HFFc6 (cell line): ENCODE measurements around the gene SEZ6L. TPM values are rescaled to one million over a fixed set of nuclear protein-coding genes. Genes with fewer than 3 reads are reported as not detected.

ENCODE experiments used
- DNase-seq: peaks from one replicate; pipeline ENCODE4 v3.0.0-alpha.2; 2018
- H3K27ac Mint-ChIP-seq: 2 replicates; pipeline ENCODE4 v1.8.0; 2020; ENCODE audit warnings: mild to moderate bottlenecking, mixed read lengths
- H3K27me3 Mint-ChIP-seq: 2 replicates; pipeline ENCODE4 v1.8.0; 2021; ENCODE audit warnings: mild to moderate bottlenecking, moderate library complexity, mixed read lengths; ENCODE audit not compliant: insufficient read depth
- H3K36me3 Mint-ChIP-seq: 2 replicates; pipeline ENCODE4 v1.8.0; 2021; ENCODE audit warnings: low read depth, mixed read lengths
- H3K4me1 Mint-ChIP-seq: 2 replicates; pipeline ENCODE4 v1.8.0; 2020; ENCODE audit warnings: low read depth, mixed read lengths
- H3K4me3 Mint-ChIP-seq: 2 replicates; pipeline ENCODE4 v1.8.0; 2020; ENCODE audit warnings: mild to moderate bottlenecking, moderate library complexity, mixed read lengths
- H3K9me3 Mint-ChIP-seq: 2 replicates; pipeline ENCODE4 v1.8.0; 2020; ENCODE audit warnings: mild to moderate bottlenecking, mixed read lengths
- total RNA-seq, 6 experiments: library from RNA; stranded (reverse); fragmentation: NEBNext Ultra II Directional; extraction: Animal tissue kit (Norgen Biotek cat#: 25700); gene quantifications; 2 replicates in 1 of 6; 3 replicates in 5 of 6; pipeline ENCODE4 v1.2.3, GENCODE V29; 2021
- TF ChIP-seq, protein P1 (sequence below): fragments of 200-600 bp; sonication (generic); IDR thresholded peaks from 2 replicates; pipeline ENCODE4 v1.5.0; 2021; ENCODE audit warnings: antibody characterized with exemption, mild to moderate bottlenecking

The SEZ6L gene
- total RNA-seq, 6 experiments from 2014 or later: not detected

DNA sequence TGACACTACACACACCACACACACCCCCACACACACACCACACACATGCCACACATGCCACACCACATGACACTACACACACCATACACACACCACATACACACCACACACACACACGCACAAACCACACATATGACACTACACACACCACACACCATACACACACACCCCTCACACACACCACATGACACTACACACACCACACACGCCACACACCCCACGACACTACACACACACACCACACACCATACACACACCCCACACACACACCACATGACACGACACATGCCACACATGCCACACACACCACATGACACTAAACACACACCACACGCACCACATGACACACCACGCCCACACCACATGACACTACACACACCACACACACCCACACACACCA, 158.0 kb downstream of the SEZ6L start:
- TF ChIP-seq, protein P1, sequence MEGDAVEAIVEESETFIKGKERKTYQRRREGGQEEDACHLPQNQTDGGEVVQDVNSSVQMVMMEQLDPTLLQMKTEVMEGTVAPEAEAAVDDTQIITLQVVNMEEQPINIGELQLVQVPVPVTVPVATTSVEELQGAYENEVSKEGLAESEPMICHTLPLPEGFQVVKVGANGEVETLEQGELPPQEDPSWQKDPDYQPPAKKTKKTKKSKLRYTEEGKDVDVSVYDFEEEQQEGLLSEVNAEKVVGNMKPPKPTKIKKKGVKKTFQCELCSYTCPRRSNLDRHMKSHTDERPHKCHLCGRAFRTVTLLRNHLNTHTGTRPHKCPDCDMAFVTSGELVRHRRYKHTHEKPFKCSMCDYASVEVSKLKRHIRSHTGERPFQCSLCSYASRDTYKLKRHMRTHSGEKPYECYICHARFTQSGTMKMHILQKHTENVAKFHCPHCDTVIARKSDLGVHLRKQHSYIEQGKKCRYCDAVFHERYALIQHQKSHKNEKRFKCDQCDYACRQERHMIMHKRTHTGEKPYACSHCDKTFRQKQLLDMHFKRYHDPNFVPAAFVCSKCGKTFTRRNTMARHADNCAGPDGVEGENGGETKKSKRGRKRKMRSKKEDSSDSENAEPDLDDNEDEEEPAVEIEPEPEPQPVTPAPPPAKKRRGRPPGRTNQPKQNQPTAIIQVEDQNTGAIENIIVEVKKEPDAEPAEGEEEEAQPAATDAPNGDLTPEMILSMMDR: no peak
- no peaks in the 10 kb centered on the region for H3K36me3 Mint-ChIP-seq
- H3K9me3 Mint-ChIP-seq: no peaks in the 10 kb centered on the region
- H3K27ac Mint-ChIP-seq: no peak overlapping the region
- peaks cover 18% of the 10 kb centered on the region for H3K27me3 Mint-ChIP-seq
- no peak for DNase-seq
- no peak overlapping the region for H3K4me3 Mint-ChIP-seq
- H3K4me1 Mint-ChIP-seq: peaks cover 23% of the 10 kb centered on the region

DNA sequence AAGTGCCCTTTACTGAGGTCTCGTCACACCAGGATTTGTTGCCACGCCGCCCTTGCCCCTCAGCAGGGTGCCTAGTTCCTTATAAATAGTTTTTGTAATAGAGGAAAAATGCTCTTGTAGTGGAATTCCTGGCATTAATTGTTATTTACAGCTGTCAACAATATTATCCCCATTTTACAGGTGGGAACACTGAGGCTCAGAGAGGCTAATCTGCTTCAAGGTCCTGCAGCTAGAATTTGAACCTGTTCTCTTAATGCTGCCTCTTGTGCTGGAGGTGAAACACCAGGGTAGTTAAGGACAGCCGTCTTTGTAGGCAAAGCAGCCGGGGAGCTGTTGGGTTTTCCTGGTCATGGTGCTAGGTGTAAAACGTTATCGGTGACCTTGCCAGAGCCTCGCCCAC, 159.0 kb downstream of the SEZ6L start:
- peaks cover 18% of the 10 kb centered on the region for H3K27me3 Mint-ChIP-seq
- H3K4me1 Mint-ChIP-seq: peaks cover 14% of the 10 kb centered on the region
- no peak overlapping the region for H3K27ac Mint-ChIP-seq
- H3K9me3 Mint-ChIP-seq: no peaks in the 10 kb centered on the region
- TF ChIP-seq, protein P1: no peak
- no peaks in the 10 kb centered on the region for H3K36me3 Mint-ChIP-seq
- DNase-seq: no peak
- no peak overlapping the region for H3K4me3 Mint-ChIP-seq

DNA sequence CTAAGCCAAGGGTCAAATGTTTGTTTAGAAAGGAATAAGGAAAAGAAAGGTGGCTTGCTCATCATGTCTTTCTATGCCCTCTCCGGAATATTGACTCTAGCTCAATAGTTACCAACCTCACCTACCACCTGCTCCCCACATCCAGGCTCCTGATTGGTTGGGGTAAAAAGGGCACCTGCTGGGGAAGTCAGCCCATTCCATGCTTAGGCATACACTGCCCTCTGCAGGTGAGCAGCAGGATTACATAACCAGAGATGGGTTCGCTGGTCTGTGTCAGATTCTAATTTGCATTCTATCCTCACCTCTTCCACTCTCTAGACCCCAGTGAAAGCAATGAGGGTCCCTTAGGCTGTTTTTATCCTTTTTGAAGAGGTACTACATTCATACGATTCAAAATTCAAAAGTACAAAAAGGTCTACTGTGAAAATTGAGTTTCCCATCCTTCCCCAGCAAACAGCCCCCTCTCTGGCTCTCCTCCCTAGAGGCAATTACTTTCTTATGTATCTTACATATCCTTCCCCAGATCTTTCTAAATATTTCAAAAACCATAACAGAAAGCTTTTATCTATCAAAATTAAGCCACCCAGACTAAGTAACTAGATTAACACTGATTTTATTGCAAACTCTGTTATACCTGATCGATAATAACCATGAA, 161.8 kb downstream of the SEZ6L start:
- H3K4me3 Mint-ChIP-seq: no peak overlapping the region
- no peaks in the 10 kb centered on the region for H3K4me1 Mint-ChIP-seq
- peak; percentile 35 for DNase-seq
- H3K36me3 Mint-ChIP-seq: no peaks in the 10 kb centered on the region
- H3K27me3 Mint-ChIP-seq: peaks cover 18% of the 10 kb centered on the region
- H3K9me3 Mint-ChIP-seq: no peaks in the 10 kb centered on the region
- TF ChIP-seq, protein P1: peak; percentile 97
- no peak overlapping the region for H3K27ac Mint-ChIP-seq

DNA sequence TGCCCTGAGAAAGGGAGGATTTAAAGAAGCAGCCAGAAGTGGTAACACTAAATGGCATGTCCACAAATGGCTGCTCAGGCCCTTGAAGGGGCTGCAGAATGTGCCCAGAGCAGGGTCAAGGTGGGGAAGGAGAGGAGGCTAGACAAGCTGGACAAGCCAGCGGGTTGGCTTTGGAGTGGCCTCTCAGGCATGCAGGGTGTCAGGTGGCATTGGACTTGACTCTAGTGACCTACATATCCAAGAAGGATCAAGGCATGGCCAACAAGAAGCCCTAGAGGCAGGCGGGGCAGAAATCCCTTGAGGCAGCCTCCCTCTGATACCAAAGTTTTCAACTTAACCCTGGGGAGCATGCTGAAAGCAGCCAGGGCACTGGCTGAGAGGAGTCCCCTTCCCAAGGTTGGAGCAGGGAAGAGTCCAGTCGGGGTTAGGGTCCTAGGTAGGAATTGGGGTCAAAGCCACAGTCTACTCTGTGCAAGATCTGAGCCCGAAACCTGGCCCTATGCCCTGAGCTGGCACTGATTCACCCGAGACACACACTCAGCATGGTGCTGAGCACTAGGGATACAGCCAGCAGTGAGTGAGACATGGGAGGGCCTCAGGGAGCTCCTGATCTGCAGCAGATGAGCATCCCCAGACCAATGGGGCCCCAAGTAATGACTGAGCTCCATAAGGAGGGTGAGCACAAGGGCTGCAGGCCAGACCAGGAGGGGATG, 164.0 kb downstream of the SEZ6L start:
- Mint-ChIP-seq H3K9me3 (no peaks in the 10 kb centered on the region), H3K27ac (no peak overlapping the region), H3K4me3 (no peak overlapping the region), H3K27me3 (peaks cover 15% of the 10 kb centered on the region), H3K4me1 (no peaks in the 10 kb centered on the region), H3K36me3 (no peaks in the 10 kb centered on the region)
- TF ChIP-seq, protein P1: no peak
- DNase-seq: no peak

DNA sequence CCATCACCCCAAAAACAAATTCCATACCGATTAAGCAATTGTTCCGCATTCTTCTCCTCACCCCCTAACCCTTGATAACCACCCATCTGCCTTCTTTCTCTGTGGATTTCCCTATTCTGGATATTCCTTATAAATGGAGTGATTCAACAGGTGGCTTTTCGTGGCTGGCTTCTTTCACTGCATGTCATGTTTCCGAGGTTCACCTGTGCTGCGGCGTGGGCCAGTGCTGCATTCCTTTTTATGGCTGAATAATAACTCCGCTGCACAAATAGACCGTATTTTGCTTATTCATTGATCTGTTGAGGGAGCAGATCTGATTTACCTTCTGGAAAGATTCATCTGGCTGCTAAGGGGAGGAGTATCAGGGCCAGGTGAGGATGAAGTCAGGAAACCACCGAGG, 165.0 kb downstream of the SEZ6L start:
- peaks cover 15% of the 10 kb centered on the region for H3K27me3 Mint-ChIP-seq
- H3K36me3 Mint-ChIP-seq: no peaks in the 10 kb centered on the region
- TF ChIP-seq, protein P1: no peak
- H3K9me3 Mint-ChIP-seq: no peaks in the 10 kb centered on the region
- H3K27ac Mint-ChIP-seq: no peak overlapping the region
- DNase-seq: no peak
- no peak overlapping the region for H3K4me3 Mint-ChIP-seq
- H3K4me1 Mint-ChIP-seq: no peaks in the 10 kb centered on the region
